ENCODE measurements around the gene THOC1. TPM values are rescaled to one million over a fixed set of nuclear protein-coding genes. Genes with fewer than 3 reads are reported as not detected.

THOC1 gene
- total RNA-seq, 1 experiment from 2014 or later = 74.5 TPM

- no peak overlapping the region for H2BK20ac ChIP-seq (ENCODE audit: low read depth, low read length, poor library complexity, severe bottlenecking)
- no peak overlapping the region for H3T11ph ChIP-seq (ENCODE audit: low read length)
- no peak overlapping the region for H3K23ac ChIP-seq (ENCODE audit: insufficient read length, low read depth, low read length)
- no peaks in the 10 kb centered on the region; the same call in 1 of the 2 replicates for H3K4me1 ChIP-seq (ENCODE audit: insufficient read depth, low read length)
- H2BK120ac ChIP-seq (ENCODE audit: low read depth, low read length, poor library complexity, severe bottlenecking) = no peak overlapping the region
- Mint-ChIP-seq H3K9me3 (no peaks in the 10 kb centered on the region), H3K27me3 (ENCODE audit: low read depth) (no peaks in the 10 kb centered on the region), H3K4me1 (peaks cover 24 to 27% of the 10 kb centered on the region in 2 experiments), H3K36me3 (ENCODE audit: insufficient read depth in 1 of 3, low read depth in 3 of 3) (peaks cover 37 to 59% (median 52%) of the 10 kb centered on the region in 3 experiments; a peak in 6 of 7 replicates), H3K4me3 (no peak overlapping the region), H3K27ac (peak overlapping the region in 1 of 3 experiments; percentile 88; a peak in 2 of 7 replicates)
- no peak overlapping the region for H3K14ac ChIP-seq (ENCODE audit: insufficient read depth, low read length)
- no peak overlapping the region for H2AK5ac ChIP-seq (ENCODE audit: insufficient read length, low read length)
- no peak for DNase-seq
- H4K5ac ChIP-seq (ENCODE audit: insufficient read length, low read depth, low read length) = no peak overlapping the region
- H3K18ac ChIP-seq (ENCODE audit: insufficient read length, low read depth, low read length) = no peak overlapping the region
- H3K9ac ChIP-seq (ENCODE audit: extremely low read depth, insufficient read length, low read length) = no peak overlapping the region
- TF ChIP-seq CTCF (conservative IDR thresholded peaks at IDR 0.05) = no peak
- H2BK12ac ChIP-seq (ENCODE audit: insufficient read length, low read depth, low read length) = no peak overlapping the region
- no peak overlapping the region for H3K56ac ChIP-seq (ENCODE audit: insufficient read length, low read depth, low read length)
- H3K27me3 ChIP-seq (ENCODE audit: insufficient read depth, low read length) = no peaks in the 10 kb centered on the region
- no peak overlapping the region for H3K4ac ChIP-seq (ENCODE audit: low read depth, low read length)
- H2BK5ac ChIP-seq (ENCODE audit: insufficient read length, low read length) = no peak overlapping the region
- no peak overlapping the region for H3K4me2 ChIP-seq (ENCODE audit: insufficient read depth, insufficient read length, low read length)
- H3K23me2 ChIP-seq (ENCODE audit: insufficient read length, low read depth, low read length, poor library complexity, severe bottlenecking) = no peaks in the 10 kb centered on the region
- H3K79me2 ChIP-seq (ENCODE audit: insufficient read depth, low read length) = no peaks in the 10 kb centered on the region
- WGBS (ENCODE audit: extremely low coverage, insufficient read length, low lambda C conversion rate) = no CpG with 5 or more reads among the region's 1 CpG
- no peak overlapping the region for H4K91ac ChIP-seq (ENCODE audit: insufficient read length, low read depth, low read length)
- no peaks in the 10 kb centered on the region for H3K9me3 ChIP-seq (ENCODE audit: control insufficient read depth, low read depth, low read length)
- no peak overlapping the region for H3K27ac ChIP-seq (ENCODE audit: insufficient read length, low read depth, low read length)
- no peaks in the 10 kb centered on the region for H3K79me1 ChIP-seq (ENCODE audit: insufficient read depth, low read depth, low read length, poor library complexity, severe bottlenecking)
- H4K20me1 ChIP-seq (ENCODE audit: control insufficient read depth, insufficient read depth, insufficient read length) = no peaks in the 10 kb centered on the region
- H2BK15ac ChIP-seq (ENCODE audit: low read depth, low read length) = no peak overlapping the region
- H2AFZ ChIP-seq (ENCODE audit: low read length) = no peak overlapping the region
- no peak overlapping the region for H4K8ac ChIP-seq (replicated peaks; ENCODE audit: insufficient read length, low read depth, low read length)
These were observed 57.8 kb downstream of the THOC1 start for GRCh38 chr18:210075-210474.

All from H9 (cell line).